Measurements from ENCODE around the gene PGLYRP3.

- TF ChIP-seq, protein P1, sequence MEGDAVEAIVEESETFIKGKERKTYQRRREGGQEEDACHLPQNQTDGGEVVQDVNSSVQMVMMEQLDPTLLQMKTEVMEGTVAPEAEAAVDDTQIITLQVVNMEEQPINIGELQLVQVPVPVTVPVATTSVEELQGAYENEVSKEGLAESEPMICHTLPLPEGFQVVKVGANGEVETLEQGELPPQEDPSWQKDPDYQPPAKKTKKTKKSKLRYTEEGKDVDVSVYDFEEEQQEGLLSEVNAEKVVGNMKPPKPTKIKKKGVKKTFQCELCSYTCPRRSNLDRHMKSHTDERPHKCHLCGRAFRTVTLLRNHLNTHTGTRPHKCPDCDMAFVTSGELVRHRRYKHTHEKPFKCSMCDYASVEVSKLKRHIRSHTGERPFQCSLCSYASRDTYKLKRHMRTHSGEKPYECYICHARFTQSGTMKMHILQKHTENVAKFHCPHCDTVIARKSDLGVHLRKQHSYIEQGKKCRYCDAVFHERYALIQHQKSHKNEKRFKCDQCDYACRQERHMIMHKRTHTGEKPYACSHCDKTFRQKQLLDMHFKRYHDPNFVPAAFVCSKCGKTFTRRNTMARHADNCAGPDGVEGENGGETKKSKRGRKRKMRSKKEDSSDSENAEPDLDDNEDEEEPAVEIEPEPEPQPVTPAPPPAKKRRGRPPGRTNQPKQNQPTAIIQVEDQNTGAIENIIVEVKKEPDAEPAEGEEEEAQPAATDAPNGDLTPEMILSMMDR (IDR thresholded peaks at IDR 0.05; ENCODE audit: low read depth, low read length, poor library complexity, severe bottlenecking), result no peak
- TF ChIP-seq EZH2phosphoT487 (IDR thresholded peaks at IDR 0.05; ENCODE audit: borderline replicate concordance, low read length), result no peak
Measured at GRCh38 chr1:153362187-153362775, 49.5 kb upstream of the PGLYRP3 start.

Data from DOHH2 (cell line).